ENCODE results near the gene SPSB2. TPM values are rescaled to one million over a fixed set of nuclear protein-coding genes. Genes with fewer than 3 reads are reported as not detected.

The SPSB2 gene
- total RNA-seq: 5.5 and 12.3 TPM in 2 replicates

GRCh38 chr12:6873094-6874014 is at the start of gene SPSB2:
SPSB2 (minus strand) TSS chr12:6873303; CDS start chr12:6872901, 402 bp downstream.

GRCh38 chr12:6914246-6914946 is 41.3 kb upstream of the SPSB2 start, which contains the start of gene ENO2:
ENO2 (plus strand) TSS chr12:6914580; CDS start chr12:6915833, 1,253 bp downstream.

GRCh38 chr12:6904280-6905276 is 31.5 kb upstream of the SPSB2 start, which contains the start of gene LRRC23:
LRRC23 (plus strand) TSS chr12:6904822; CDS start chr12:6905634, 812 bp downstream.

GRCh38 chr12:6867413-6868210 is 5.5 kb downstream of the SPSB2 start, which contains the start of gene TPI1:
TPI1 (plus strand) TSS chr12:6867531; CDS start chr12:6867567, 36 bp downstream.

GRCh38 chr12:6851921-6852650 is 21.0 kb downstream of the SPSB2 start, which contains the start of gene USP5:
USP5 (plus strand) TSS chr12:6852150; CDS start chr12:6852180, 30 bp downstream.

GRCh38 chr12:6851153-6851920 is 21.8 kb downstream of the SPSB2 start, which contains the start of gene CDCA3:
CDCA3 (minus strand) TSS chr12:6851286; CDS start chr12:6850952, 334 bp downstream.

GRCh38 chr12:6840761-6841515 is 32.2 kb downstream of the SPSB2 start, which contains the start of gene GNB3:
GNB3 (plus strand) TSS chr12:6840925; CDS start chr12:6841288, 363 bp downstream.

GRCh38 chr12:6827982-6828780 is 44.9 kb downstream of the SPSB2 start, which contains the start of gene P3H3:
P3H3 (plus strand) TSS chr12:6828407; CDS start chr12:6828441, 34 bp downstream.

GRCh38 chr12:6821591-6822425 is 51.3 kb downstream of the SPSB2 start, which contains the start of gene GPR162:
GPR162 (plus strand) TSS chr12:6821821; CDS start chr12:6823899, 2,078 bp downstream.

Other genes starting within 250 kb of the SPSB2 start
- 3.6 TPM in 1 of 2 replicates, not detected in the other for gene LPAR5, start 237.3 kb downstream of the SPSB2 start, total RNA-seq
- gene ACRBP, start 225.9 kb downstream of the SPSB2 start, total RNA-seq: 0.43 TPM in 1 of 2 replicates, not detected in the other
- 19.6 and 33.0 TPM in 2 replicates for gene ING4, start 210.2 kb downstream of the SPSB2 start, total RNA-seq
- gene ZNF384, start 183.9 kb downstream of the SPSB2 start, total RNA-seq: 23.9 and 24.4 TPM in 2 replicates
- 0.12 TPM in 1 of 2 replicates, not detected in the other for gene PIANP, start 172.5 kb downstream of the SPSB2 start, total RNA-seq
- gene COPS7A, start 149.3 kb downstream of the SPSB2 start, total RNA-seq: 83.1 and 88.8 TPM in 2 replicates
- gene MLF2, start 120.2 kb downstream of the SPSB2 start, total RNA-seq: 178 and 186 TPM in 2 replicates
- gene PTMS, start 106.9 kb downstream of the SPSB2 start, total RNA-seq: 212 and 239 TPM in 2 replicates
- 0.43 TPM in 1 of 2 replicates, not detected in the other for gene LAG3, start 100.8 kb downstream of the SPSB2 start, total RNA-seq
- gene CD4, start 83.8 kb downstream of the SPSB2 start, total RNA-seq: 0.35 and 0.60 TPM in 2 replicates
- gene GPR162, start 51.5 kb downstream of the SPSB2 start, total RNA-seq: 3.7 and 5.6 TPM in 2 replicates
- 43.3 and 62.4 TPM in 2 replicates for gene P3H3, start 44.9 kb downstream of the SPSB2 start, total RNA-seq
- 0.35 and 1.1 TPM in 2 replicates for gene GNB3, start 32.4 kb downstream of the SPSB2 start, total RNA-seq
- 1.0 and 2.6 TPM in 2 replicates for gene CDCA3, start 22.0 kb downstream of the SPSB2 start, total RNA-seq
- 39.8 and 51.8 TPM in 2 replicates for gene USP5, start 21.2 kb downstream of the SPSB2 start, total RNA-seq
- gene TPI1, start 5.8 kb downstream of the SPSB2 start, total RNA-seq: 799 and 1,433 TPM in 2 replicates
- gene LRRC23, start 31.5 kb upstream of the SPSB2 start, total RNA-seq: 6.3 and 14.0 TPM in 2 replicates
- 11.0 and 11.9 TPM in 2 replicates for gene ENO2, start 41.3 kb upstream of the SPSB2 start, total RNA-seq
- 19.6 and 24.9 TPM in 2 replicates for gene ATN1, start 54.7 kb upstream of the SPSB2 start, total RNA-seq
- gene RNU7-1, start 70.5 kb upstream of the SPSB2 start, total RNA-seq: not detected in 2 replicates
- gene C12orf57, start 70.7 kb upstream of the SPSB2 start, total RNA-seq: 344 and 451 TPM in 2 replicates
- gene PTPN6, start 78.1 kb upstream of the SPSB2 start, total RNA-seq: not detected in 2 replicates
- 224 and 365 TPM in 2 replicates for gene PHB2, start 97.4 kb upstream of the SPSB2 start, total RNA-seq
- 28.3 and 32.0 TPM in 2 replicates for gene EMG1, start 97.6 kb upstream of the SPSB2 start, total RNA-seq
- gene LPCAT3, start 145.2 kb upstream of the SPSB2 start, total RNA-seq: 33.8 and 35.5 TPM in 2 replicates
- 273 and 492 TPM in 2 replicates for gene C1S, start 187.4 kb upstream of the SPSB2 start, total RNA-seq
- 586 and 850 TPM in 2 replicates for gene C1R, start 219.1 kb upstream of the SPSB2 start, total RNA-seq
- 47.3 and 68.0 TPM in 2 replicates for gene C1RL, start 235.9 kb upstream of the SPSB2 start, total RNA-seq

Measured in pericardium fibroblast (primary cell).